ENCODE measurements around the gene KIDINS220. TPM values are rescaled to one million over a fixed set of nuclear protein-coding genes. Genes with fewer than 3 reads are reported as not detected.

Gene KIDINS220
- total and polyA plus RNA-seq, 9 of the 15 experiments (the other 6 are each of a cell fraction or from before 2014, with no cell fraction given), result 15.2 to 48.0 (median 34.4) TPM

GRCh38 chr2:8860239-8860638 lies 22.8 kb upstream of the KIDINS220 start (continued):
- TF ChIP-seq NR2C2 (CRISPR knock-in tag; IDR thresholded peaks at IDR 0.05) (no peak), NR2C2 (tag; IDR thresholded peaks at IDR 0.05) (no peak)

DNA sequence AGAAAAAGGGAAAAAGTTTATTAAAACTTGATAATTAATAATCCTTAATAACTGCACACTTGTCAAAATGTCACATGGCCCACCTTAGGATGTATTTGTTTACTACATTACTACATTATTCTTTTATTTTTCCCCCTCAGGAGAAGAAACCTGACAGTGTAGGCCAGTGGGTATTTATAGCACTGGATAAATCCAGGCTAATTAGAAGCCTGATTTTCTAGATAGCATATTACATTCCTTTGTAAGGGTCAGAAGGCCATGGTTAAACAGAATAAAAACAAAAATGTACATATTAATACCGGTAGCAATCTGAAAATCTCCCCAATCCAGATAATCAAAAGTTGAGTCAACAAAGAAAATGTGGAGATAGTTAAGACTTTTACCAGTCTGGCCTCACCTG lies 21.5 kb upstream of the KIDINS220 start:
- H3K9me3 ChIP-seq (replicated peaks; ENCODE audit: control insufficient read depth, insufficient read depth, low read depth, low read length), result no peaks in the 10 kb centered on the region
- H3K27me3 ChIP-seq (ENCODE audit: control insufficient read depth in 2 of 2, insufficient read depth in 2 of 2, low read length in 2 of 2), result no peaks in the 10 kb centered on the region
- CTCF ChIA-PET (ENCODE audit: low intra/inter-chr PET ratio), result no interaction called here
- no peak overlapping the region for H3K9ac ChIP-seq (ENCODE audit: insufficient read depth in 1 of 2, low read depth in 2 of 2, low read length in 2 of 2)
- intact Hi-C loops (cut with micrococcal nuclease), result no loop called here
- H3K27ac ChIP-seq (ENCODE audit: extremely low read depth, low read depth, low read length), result no peak overlapping the region
- no peak overlapping the region for H2AFZ ChIP-seq (ENCODE audit: low read depth, low read length)
- FAIRE-seq (no peak), ATAC-seq (no peak), DNase-seq (ENCODE audit: extremely low read depth in 1 of 4, low spot score in 3 of 4) (no peak)
- in situ Hi-C loops (cut with MboI), result no loop called here
- H3K4me2 ChIP-seq (ENCODE audit: insufficient read depth, low read length), result no peak overlapping the region
- peaks cover 0 to 4% of the 10 kb centered on the region in 2 experiments; a peak in 2 of 5 replicates for H3K4me1 ChIP-seq (replicated peaks in 1 of 2; ENCODE audit: control insufficient read depth in 2 of 2, insufficient read depth in 2 of 2, low read length in 2 of 2)
- POLR2A ChIA-PET, result no interaction called here
- BruUV-seq (replicated peaks), result no TSS peak
- TF ChIP-seq ZNF217 (CRISPR knock-in tag; IDR thresholded peaks at IDR 0.05) (no peak), TFAP4 (CRISPR knock-in tag; IDR thresholded peaks at IDR 0.05; ENCODE audit: borderline replicate concordance) (no peak), SETDB1 (IDR thresholded peaks at IDR 0.05; ENCODE audit: low read length) (no peak), CREB5 (CRISPR knock-in tag; IDR thresholded peaks at IDR 0.05) (no peak), MAZ (CRISPR knock-in tag; conservative IDR thresholded peaks at IDR 0.05 in 1 of 2, IDR thresholded peaks at IDR 0.05 in 1 of 2) (no peak), NFRKB (IDR thresholded peaks at IDR 0.05; ENCODE audit: low read depth) (no peak)
- peaks cover 41% of the 10 kb centered on the region for H3K36me3 ChIP-seq (ENCODE audit: control insufficient read depth, insufficient read depth, low read length)
- no peak overlapping the region for H3K4me3 ChIP-seq
- WGBS (ENCODE audit: insufficient coverage, low coverage, missing lambda C conversion rate), result 37% methylated on average over 1 of the region's 1 CpG
- no peaks in the 10 kb centered on the region for H3K79me2 ChIP-seq (ENCODE audit: control insufficient read depth, insufficient read depth, low read length)
- no peaks in the 10 kb centered on the region for H4K20me1 ChIP-seq (replicated peaks; ENCODE audit: control insufficient read depth, insufficient read depth, low read length)
- H3K9me1 ChIP-seq (ENCODE audit: control insufficient read depth, insufficient read depth, low read length), result no peaks in the 10 kb centered on the region

Measured in K562 (cell line).